GM21423 (cell line): Measurements from ENCODE around the gene FSTL4.

Source experiments
- ATAC-seq: cut with Tn5 transposase; IDR thresholded peaks from one replicate; pipeline ENCODE4 v1.9.1; 2021; ENCODE audit warnings: mild to moderate bottlenecking, moderate library complexity; ENCODE audit not compliant: unreplicated experiment

Gene FSTL4

GRCh38 chr5:133150909-133151544 is 461.3 kb downstream of the FSTL4 start:
- ATAC-seq: no peak

GRCh38 chr5:133149345-133149744 is 463.0 kb downstream of the FSTL4 start:
- ATAC-seq: no peak

DNA sequence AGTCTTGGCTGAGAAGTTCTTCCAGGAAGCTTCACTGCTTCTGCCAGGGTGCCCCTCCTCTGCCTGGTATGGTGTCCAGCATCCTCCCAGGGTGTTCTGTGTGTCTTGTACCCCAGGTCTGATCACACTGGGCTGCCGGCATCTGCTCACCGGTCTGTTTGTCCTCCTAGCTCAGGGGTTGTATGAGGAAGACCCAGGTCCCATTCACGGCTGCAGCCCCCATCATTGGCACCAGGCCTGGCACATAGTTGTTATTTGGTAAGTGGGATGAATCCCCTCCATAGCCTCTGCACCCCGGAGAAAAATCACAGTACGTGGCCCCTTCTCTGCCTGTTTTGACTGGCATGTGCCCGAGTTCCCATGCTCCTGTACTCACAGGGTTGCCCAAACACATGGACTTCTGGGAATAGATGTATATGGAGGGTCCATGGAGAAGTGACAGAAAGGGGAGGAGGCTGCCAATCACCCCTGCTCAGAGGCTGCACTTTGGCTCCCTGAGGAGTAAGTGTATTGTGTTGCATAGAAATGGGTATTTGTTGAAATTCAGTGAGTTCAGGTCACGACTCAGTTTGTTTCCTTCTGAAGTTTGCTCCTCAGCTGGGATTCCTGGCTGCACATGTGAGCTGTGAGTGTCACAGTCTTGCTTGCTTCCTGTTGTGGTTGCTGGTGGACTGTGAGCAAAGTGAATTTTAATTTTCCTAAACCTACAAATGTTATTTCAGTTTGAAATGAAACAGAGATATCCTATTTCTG is 464.4 kb downstream of the FSTL4 start:
- no peak for ATAC-seq

DNA sequence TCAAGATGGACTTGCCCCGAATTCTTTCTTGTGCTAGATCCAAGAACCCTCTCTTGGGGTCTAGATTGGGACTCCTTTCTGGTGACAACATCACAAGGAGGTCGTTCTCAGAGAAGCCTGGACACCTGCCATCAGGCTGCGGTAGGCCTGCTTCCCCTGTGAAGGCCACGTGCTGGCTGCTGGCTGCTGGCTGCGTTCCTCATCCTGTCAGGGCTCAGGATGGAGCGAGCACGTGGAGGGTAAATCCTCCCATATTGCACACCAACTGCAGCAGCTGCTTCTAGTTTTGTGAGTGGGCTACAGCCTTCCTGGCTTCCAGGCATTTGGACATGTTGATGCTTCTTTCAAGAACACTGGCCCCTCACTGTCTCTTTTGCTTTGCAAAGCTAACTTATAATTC is 464.9 kb downstream of the FSTL4 start:
- no peak for ATAC-seq
